Endothelial cell of umbilical vein (primary cell): ENCODE data around the gene NKAIN4. TPM values are rescaled to one million over a fixed set of nuclear protein-coding genes. Genes with fewer than 3 reads are reported as not detected.

Experiments used
- BruUV-seq: library from RNA; stranded (reverse); fragments of 400-500 nt; replicated peaks from 2 replicates; lab custom pipeline; 2021; lab: Mats Ljungman, UMichigan
- CTCF ChIA-PET: fragments of 300-600, 350-600 bp; sonication (Branson Sonifier 250); formaldehyde crosslinking; loops from one replicate; lab custom pipeline; 2021; ENCODE audit warnings: antibody characterized with exemption, inconsistent platforms; lab: Charles Lee
- POLR2A ChIA-PET: fragments of 300-600, 350-600 bp; sonication (Branson Sonifier 250); formaldehyde crosslinking; loops from one replicate; lab custom pipeline; 2021; ENCODE audit warnings: antibody characterized with exemption, inconsistent platforms; lab: Charles Lee
- DNase-seq: peaks from one replicate; pipeline ENCODE4 v3.0.0-alpha.2; 2011; ENCODE audit warnings: low read depth, low spot score
- FAIRE-seq: peaks from 2 replicates; lab custom pipeline; 2011; peaks lifted over from hg19 to GRCh38; lab: Jason Lieb, UNC
- H2AFZ ChIP-seq: 2 replicates; pipeline ENCODE4 v1.6.0; 2012; ENCODE audit warnings: low read depth, low read length, control low read depth, inconsistent platforms
- H3K27ac ChIP-seq: 2 replicates; pipeline ENCODE4 v1.5.1; 2011; ENCODE audit warnings: low read depth, mild to moderate bottlenecking, control low read depth, low read length, moderate library complexity; ENCODE audit not compliant: insufficient read depth
- H3K27me3 ChIP-seq, 2 experiments: 2 replicates each; pipeline versions ENCODE4 v1.6.0 to v1.6.1; 2011; ENCODE audit warnings: low read length in 2 of 2, mixed read lengths in 1 of 2; ENCODE audit not compliant: control insufficient read depth in 2 of 2, insufficient read depth in 2 of 2
- H3K36me3 ChIP-seq, 2 experiments: 2 replicates in 1 of 2; 3 replicates in 1 of 2; pipeline ENCODE4 v1.5.1; 2011; ENCODE audit warnings: low read length in 2 of 2, mild to moderate bottlenecking in 1 of 2, moderate library complexity in 1 of 2; ENCODE audit not compliant: control insufficient read depth in 2 of 2, insufficient read depth in 2 of 2; ENCODE audit errors: extremely low read depth in 1 of 2
- H3K4me1 ChIP-seq: 3 replicates; pipeline ENCODE4 v1.5.1; 2011; ENCODE audit warnings: mild to moderate bottlenecking, low read length; ENCODE audit not compliant: control insufficient read depth, insufficient read depth; ENCODE audit errors: extremely low read depth
- H3K4me2 ChIP-seq: 2 replicates; pipeline ENCODE4 v1.6.1; 2011; ENCODE audit warnings: low read length, control low read depth, mixed read lengths; ENCODE audit not compliant: insufficient read depth
- H3K4me3 ChIP-seq, 3 experiments: fragments of 200-600 bp in 1 of 3; sonication (generic), shearing (Covaris generic) in 1 of 3; replicated peaks in 1 of 3; 2 replicates each; pipeline ENCODE4 v1.5.1; 2011 to 2016; ENCODE audit warnings: control low read depth in 3 of 3, low read length in 3 of 3, mild to moderate bottlenecking in 2 of 3, inconsistent platforms in 1 of 3, low read depth in 1 of 3, moderate library complexity in 1 of 3; ENCODE audit not compliant: insufficient read depth in 1 of 3
- H3K79me2 ChIP-seq: 2 replicates; pipeline ENCODE4 v1.6.0; 2012; ENCODE audit warnings: low read length, inconsistent platforms; ENCODE audit not compliant: control insufficient read depth, insufficient read depth
- H3K9ac ChIP-seq: replicated peaks from 2 replicates; pipeline ENCODE3; 2011; ENCODE audit warnings: low read length, control low read depth; ENCODE audit not compliant: insufficient read depth; ENCODE audit errors: extremely low read depth
- H3K9me1 ChIP-seq: replicated peaks from 3 replicates; pipeline ENCODE4 v1.6.0; 2011; ENCODE audit warnings: mild to moderate bottlenecking, low read length; ENCODE audit not compliant: control insufficient read depth, insufficient read depth; ENCODE audit errors: extremely low read depth
- H3K9me3 ChIP-seq: replicated peaks from 2 replicates; pipeline ENCODE4 v1.5.1; 2012; ENCODE audit warnings: low read length, inconsistent platforms; ENCODE audit not compliant: control insufficient read depth, insufficient read depth
- H4K20me1 ChIP-seq: replicated peaks from 2 replicates; pipeline ENCODE3; 2011; ENCODE audit warnings: mild to moderate bottlenecking, low read length; ENCODE audit not compliant: control insufficient read depth, insufficient read depth; ENCODE audit errors: extremely low read depth
- CTCF ChIP-seq, 2 donors: IDR thresholded peaks; 1 replicate in 1 of 2; 2 replicates in 1 of 2; pipeline ENCODE4 v1.5.1; 2011; ENCODE audit warnings: low read length in 2 of 2, mild to moderate bottlenecking in 2 of 2, moderate library complexity in 2 of 2, control low read depth in 1 of 2, inconsistent platforms in 1 of 2, low read depth in 1 of 2; ENCODE audit not compliant: insufficient read depth in 1 of 2; ENCODE audit errors: extremely low read depth in 1 of 2
- EZH2 ChIP-seq: IDR thresholded peaks from 2 replicates; pipeline ENCODE4 v1.6.1; 2012; ENCODE audit warnings: borderline replicate concordance, low read depth, mild to moderate bottlenecking, moderate library complexity, low read length, inconsistent platforms; ENCODE audit not compliant: severe bottlenecking
- FOS ChIP-seq: IDR thresholded peaks from 2 replicates; pipeline ENCODE4 v1.6.1; 2011; ENCODE audit warnings: mild to moderate bottlenecking, low read length, moderate library complexity, borderline replicate concordance; ENCODE audit not compliant: insufficient read depth
- POLR2A ChIP-seq: IDR thresholded peaks from 2 replicates; pipeline ENCODE4 v1.6.1; 2012; ENCODE audit warnings: low read depth, mild to moderate bottlenecking, control low read depth, low read length
- dilution Hi-C: fragments of 300-500 bp; cut with MboI; formaldehyde crosslinking; loops from one replicate; pipeline ENCODE4 v1.15.0; 2019; ENCODE audit warnings: low sequenced_read_pairs; ENCODE audit not compliant: extremely low pct_ligation_motif_present
- intact Hi-C: fragments of 100-400 bp; cut with micrococcal nuclease; formaldehyde crosslinking; loops from one replicate; pipeline ENCODE4 v1.10.0; 2022
- polyA plus RNA-seq, 4 experiments: library from polyadenylated mRNA; depleted of rRNA in 3 of 4; stranded (reverse) in 3 of 4; unstranded in 1 of 4; fragments of >200 nt; gene quantifications; 2 replicates each; pipeline versions ENCODE4 v1.2.1 to v1.2.3, GENCODE V29; 2011 to 2012; ENCODE audit warnings: missing spikeins in 1 of 4
- total RNA-seq: library from RNA; stranded (reverse); gene quantifications from 2 replicates; pipeline ENCODE4 v1.2.3, GENCODE V29; 2021
- TF ChIP-seq, protein P1 (sequence below): IDR thresholded peaks from 2 replicates; pipeline ENCODE4 v1.6.1; 2011; ENCODE audit not compliant: insufficient read depth, insufficient read length

The NKAIN4 gene
- total and polyA plus RNA-seq, 2 donors (not counting 3 experiments of a cell fraction or from before 2014, with no cell fraction given), result 0.04 TPM; not detected in 1

DNA sequence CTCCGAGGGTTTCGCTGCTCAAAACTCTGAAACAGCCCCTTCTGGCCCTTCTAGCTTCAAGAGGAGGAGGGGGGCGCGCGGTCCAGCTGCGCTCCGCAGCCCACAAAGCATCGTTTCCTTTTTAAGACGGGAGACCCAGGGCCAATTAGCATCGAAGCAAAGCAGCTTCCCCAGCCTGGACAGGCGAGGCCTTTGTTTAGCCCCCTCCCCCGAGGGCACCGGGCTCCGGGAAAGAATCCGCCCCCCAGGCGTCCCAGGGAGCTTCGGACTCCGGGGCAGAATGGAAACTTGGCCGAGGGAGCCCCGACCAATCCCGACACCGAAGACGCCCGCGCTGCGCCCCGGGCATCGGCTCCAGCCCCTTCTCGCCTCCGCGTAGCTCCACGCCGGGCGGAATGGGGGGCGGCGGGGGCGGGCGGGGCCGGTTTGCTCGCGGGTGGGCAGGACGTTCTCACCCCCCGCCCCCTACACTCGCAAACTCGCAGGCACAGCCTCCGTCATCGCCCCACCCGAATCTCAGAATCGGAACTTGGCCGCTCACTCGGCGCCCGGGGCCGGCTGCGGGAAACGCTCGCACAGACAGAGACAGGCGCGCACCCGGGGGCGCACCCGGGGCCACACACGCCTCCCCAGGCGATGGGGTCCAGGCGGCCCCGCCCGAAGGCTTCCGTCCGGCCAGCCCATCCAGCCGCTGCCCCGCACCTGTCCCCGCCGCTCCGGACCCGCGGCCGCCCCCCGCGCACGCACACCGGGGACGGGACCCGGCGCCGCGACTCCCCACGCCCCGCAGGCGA is 628 bp downstream of the NKAIN4 start:
- Histone ChIP-seq H3K4me3 (no peak overlapping the region), H4K20me1 (no peaks in the 10 kb centered on the region), H3K4me1 (no peaks in the 10 kb centered on the region), H3K9me3 (no peaks in the 10 kb centered on the region), H3K36me3 (no peaks in the 10 kb centered on the region), H3K79me2 (no peaks in the 10 kb centered on the region), H3K9me1 (no peaks in the 10 kb centered on the region), H3K4me2 (no peak overlapping the region), H3K27ac (no peak overlapping the region), H3K27me3 (peaks cover 35 to 37% of the 10 kb centered on the region in 2 experiments), H3K9ac (no peak overlapping the region), H2AFZ (no peak overlapping the region)
- ChIA-PET CTCF (interaction anchor here (5.0 kb wide), 1 partner anchor 30 kb away, joined by 36 read pairs; no protein-coding TSS in a partner anchor), POLR2A (interaction anchor here (1.0 kb wide), 1 partner anchor 11 kb away, joined by 3 read pairs; no protein-coding TSS in a partner anchor)
- FAIRE-seq (no peak), DNase-seq (no peak)
- dilution Hi-C loops (no loop called here), intact Hi-C loops (no loop called here)
- TF ChIP-seq, protein P1, sequence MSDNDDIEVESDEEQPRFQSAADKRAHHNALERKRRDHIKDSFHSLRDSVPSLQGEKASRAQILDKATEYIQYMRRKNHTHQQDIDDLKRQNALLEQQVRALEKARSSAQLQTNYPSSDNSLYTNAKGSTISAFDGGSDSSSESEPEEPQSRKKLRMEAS, result no peak
- TF ChIP-seq EZH2, result peak; percentile 59
- BruUV-seq, result no TSS peak

DNA sequence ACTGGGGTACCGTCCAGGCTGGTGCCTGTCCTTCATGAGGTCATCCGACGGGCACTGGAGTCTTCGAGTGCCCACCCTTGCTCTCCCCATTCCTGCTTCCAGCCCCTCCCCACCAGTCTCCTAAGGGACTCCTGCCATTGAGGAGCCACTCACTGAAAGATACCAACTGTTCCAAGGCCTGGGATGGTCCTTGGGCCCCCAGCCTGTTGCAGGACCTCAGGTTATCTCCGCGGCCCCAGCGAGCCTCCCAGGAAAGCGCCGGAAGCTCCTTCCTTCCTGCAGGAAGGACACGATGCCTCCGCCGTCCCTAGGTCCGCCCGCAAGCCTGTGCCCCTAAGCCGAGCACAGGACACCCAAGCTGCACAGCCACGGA is 1.2 kb downstream of the NKAIN4 start:
- dilution Hi-C loops, result no loop called here
- TF ChIP-seq EZH2 (no peak), FOS (no peak), CTCF (IDR thresholded peaks at IDR 0.05; ENCODE audit: extremely low read depth in 1 of 2, insufficient read depth in 1 of 2, low read depth in 1 of 2, low read length in 2 of 2) (no peak), POLR2A (no peak)
- TF ChIP-seq, protein P1, result no peak
- ChIA-PET POLR2A (no interaction called here), CTCF (interaction anchor here (5.0 kb wide), 1 partner anchor 29 kb away, joined by 36 read pairs; no protein-coding TSS in a partner anchor)
- Histone ChIP-seq H3K9me3 (no peaks in the 10 kb centered on the region), H4K20me1 (no peaks in the 10 kb centered on the region), H3K27me3 (peaks cover 35 to 37% of the 10 kb centered on the region in 2 experiments), H2AFZ (no peak overlapping the region), H3K4me1 (no peaks in the 10 kb centered on the region), H3K79me2 (no peaks in the 10 kb centered on the region), H3K4me3 (no peak overlapping the region), H3K4me2 (no peak overlapping the region), H3K9ac (no peak overlapping the region), H3K27ac (no peak overlapping the region), H3K36me3 (no peaks in the 10 kb centered on the region), H3K9me1 (no peaks in the 10 kb centered on the region)
- no peak for FAIRE-seq
- DNase-seq, result no peak
- intact Hi-C loops, result no loop called here
- no TSS peak for BruUV-seq
